Sciatic nerve (tissue), 2 donors: Measurements from ENCODE around the gene FGFRL1. TPM values are rescaled to one million over a fixed set of nuclear protein-coding genes. Genes with fewer than 3 reads are reported as not detected.

ENCODE experiments used
- ATAC-seq: fragments of 200-7000 bp; cut with Tn5 transposase; one replicate; pipeline ENCODE4 v1.9.1; 2020; ENCODE audit warnings: mild to moderate bottlenecking, moderate library complexity
- DNase-seq: peaks from one replicate; pipeline ENCODE4 v3.0.0-alpha.2; 2020; ENCODE audit warnings: low spot score
- intact Hi-C: fragments of 100-400 bp; cut with DNase I; formaldehyde crosslinking; loops from one replicate; pipeline ENCODE4 v1.14.2; 2022
- total RNA-seq: library from RNA; stranded (reverse); fragmentation: NEBNext Ultra II Directional; extraction: Animal tissue kit (Norgen Biotek cat#: 25700); gene quantifications from one replicate; pipeline ENCODE4 v1.2.1, GENCODE V29; 2021
- donor health status: DM: no; HTN: no; CAD: no.
- donor health status: DM: no; HTN: no; CAD: no.

The FGFRL1 gene, protein sequence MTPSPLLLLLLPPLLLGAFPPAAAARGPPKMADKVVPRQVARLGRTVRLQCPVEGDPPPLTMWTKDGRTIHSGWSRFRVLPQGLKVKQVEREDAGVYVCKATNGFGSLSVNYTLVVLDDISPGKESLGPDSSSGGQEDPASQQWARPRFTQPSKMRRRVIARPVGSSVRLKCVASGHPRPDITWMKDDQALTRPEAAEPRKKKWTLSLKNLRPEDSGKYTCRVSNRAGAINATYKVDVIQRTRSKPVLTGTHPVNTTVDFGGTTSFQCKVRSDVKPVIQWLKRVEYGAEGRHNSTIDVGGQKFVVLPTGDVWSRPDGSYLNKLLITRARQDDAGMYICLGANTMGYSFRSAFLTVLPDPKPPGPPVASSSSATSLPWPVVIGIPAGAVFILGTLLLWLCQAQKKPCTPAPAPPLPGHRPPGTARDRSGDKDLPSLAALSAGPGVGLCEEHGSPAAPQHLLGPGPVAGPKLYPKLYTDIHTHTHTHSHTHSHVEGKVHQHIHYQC
- total RNA-seq: 16.6 TPM

DNA sequence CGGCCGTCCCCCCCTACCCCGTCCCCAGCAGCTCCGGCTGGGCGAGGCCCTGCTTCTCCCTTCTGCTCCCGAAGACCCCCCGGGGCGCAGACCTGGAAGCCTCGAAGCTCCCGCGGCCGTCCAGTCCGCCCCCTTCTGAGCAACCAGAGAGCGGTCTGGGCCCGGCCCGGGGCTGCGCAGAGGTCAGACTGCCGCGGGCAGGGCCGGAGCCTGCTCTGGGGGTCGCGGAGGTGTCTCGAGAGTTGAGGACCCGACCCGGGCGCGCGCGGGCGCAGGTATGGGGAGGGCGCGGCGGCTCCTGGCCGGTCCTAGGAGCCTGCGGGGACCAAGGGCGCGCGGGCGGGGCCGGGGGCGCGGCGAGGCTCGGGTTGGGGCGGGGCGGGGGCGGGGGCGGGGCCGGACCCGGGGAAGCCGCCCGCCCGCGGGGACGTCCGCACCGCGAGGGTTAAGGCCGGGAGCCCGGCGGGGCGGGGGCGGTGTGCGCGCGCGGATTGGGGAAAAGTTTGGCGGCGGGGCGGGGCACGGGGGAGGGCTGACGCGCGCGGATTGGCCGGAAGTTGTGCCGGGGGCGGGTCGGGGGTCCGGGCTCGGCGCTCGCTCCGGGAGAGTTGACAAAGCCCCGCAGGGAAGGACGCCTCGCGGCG lies at the start of gene FGFRL1:
TSS of gene FGFRL1 (plus strand) at position 605 of the 644 bp plus-strand sequence. CDS start 860 bp downstream, outside the sequence.
- intact Hi-C loops: no loop called here
- ATAC-seq: peak; percentile 75
- DNase-seq: peak; percentile 97

DNA sequence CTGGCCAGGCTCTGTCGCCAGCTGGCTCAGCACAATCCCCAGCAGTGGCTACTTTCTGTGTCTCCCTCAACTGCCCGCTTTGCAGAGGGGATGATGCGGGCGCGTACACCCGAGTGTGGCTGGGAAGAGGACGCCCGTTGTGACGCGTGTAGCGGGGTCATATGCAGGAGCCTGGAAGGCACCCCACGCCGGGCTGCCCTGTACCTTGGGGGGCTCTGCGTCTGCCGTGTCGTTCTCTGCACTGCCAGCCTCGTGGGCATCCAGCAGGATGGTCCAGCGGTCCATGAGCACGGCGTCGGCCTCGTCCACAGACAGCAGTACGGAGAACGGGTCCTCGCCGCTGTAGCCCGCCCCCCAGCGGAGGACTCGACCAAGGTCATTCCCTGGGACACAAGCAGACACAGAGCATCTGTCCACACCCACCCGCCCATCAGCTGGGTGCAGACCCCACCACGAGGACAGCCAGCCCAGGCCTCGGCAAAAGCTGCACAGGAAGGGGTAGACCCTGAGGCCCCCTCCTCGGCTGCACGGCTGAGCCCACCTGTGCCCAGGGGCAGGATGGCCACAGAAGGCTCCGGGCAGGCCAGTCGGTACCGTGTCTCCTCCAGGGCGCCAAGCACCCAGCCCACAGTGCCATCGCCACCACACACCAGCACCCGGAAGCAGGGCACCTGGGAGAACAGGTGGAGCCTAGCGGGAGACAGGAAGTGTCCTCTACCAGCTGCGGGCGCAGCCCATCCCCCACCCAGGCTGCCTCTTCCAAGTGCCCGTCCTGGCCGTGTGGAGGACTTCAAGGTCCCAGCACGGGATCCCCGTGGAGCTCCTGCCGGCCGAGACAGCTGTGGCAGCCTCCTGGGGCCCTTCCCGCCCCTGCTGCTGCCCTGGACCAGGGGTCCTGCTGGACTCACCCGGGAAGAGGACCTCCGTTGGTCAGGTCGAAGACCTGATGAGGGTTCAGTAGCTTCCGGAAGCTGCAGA lies 48.9 kb upstream of the FGFRL1 start:
- DNase-seq: no peak
- ATAC-seq: no peak
- intact Hi-C loops: no loop called here

DNA sequence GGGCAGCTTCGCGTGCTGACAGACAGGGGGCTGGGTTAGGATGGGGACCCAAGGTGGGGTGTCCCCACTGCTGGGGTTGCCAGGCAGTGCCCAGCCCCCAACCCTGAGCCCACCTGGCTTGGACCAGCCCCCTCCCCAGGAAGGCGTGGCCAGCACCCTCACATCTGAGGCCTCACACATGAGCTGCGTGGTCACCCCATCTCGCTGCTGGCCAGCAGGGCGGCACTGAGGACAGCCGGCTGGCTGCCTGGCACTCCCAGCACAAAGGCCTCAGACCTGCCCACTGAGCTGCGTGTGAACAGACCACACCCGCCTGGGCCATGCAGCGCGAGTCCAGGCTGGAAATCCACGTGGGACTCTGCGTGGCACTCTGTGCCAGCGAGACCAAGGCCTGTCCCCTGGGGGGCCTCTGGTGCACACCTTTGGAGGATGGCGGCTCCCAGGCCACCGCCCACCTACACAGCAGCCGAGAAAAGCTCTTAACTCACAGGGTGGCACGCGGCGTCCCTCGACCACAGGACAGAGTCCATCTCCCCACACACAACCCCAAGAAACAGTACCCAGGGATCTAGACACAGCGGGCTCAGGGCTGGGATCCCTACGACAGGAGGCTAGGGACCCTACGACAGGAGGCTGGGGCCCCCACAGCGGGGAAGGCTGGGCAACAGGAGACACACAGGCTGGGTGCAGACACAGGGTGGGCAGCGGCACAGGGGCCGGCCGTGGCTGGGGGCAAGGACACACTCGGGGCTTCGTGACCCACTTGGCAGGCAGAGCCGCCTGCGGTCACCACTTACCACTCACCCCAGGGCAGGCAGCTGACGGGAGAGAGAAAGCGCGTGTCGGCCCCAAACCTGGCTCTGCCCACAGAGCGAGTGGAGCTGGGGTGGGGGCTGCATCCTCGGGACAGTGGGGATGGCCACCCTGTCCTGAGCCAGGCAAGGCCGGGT lies 47.9 kb upstream of the FGFRL1 start:
- DNase-seq (no peak), ATAC-seq (no peak)
- intact Hi-C loops: no loop called here

DNA sequence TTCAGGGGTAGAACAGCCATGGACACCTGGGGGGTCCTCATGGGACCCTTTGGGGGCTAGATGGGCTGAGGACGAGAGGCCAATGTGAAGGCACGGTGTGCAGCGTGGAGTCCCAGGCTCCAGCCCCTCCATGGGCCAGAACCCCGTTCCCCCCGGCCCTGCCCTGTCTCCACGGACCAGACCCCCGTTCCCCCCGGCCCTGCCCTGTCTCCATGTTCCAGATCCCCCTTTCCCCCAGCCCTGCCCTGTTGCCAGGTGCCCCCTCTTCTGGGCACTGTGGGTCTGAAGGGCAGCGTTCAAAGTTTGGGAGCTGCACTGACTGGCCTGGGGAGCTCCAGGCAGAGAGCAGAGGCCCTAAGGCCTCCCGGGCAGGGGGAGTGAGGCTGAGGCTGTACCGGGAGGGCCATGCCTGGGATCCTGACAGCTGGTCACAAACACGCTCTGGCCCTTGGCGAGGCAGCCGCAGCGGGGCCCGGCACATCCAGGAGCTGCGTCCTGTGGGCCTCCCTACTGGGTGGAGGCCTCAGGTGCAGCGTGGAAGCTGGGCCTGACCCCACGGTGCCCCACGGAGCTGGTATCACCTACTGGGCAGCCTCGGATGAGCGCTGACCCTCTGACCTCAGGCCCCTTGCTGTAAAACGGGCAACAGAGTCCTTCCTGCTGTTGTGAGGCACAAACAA lies 46.9 kb upstream of the FGFRL1 start:
- DNase-seq: no peak
- intact Hi-C loops: no loop called here
- no peak for ATAC-seq

DNA sequence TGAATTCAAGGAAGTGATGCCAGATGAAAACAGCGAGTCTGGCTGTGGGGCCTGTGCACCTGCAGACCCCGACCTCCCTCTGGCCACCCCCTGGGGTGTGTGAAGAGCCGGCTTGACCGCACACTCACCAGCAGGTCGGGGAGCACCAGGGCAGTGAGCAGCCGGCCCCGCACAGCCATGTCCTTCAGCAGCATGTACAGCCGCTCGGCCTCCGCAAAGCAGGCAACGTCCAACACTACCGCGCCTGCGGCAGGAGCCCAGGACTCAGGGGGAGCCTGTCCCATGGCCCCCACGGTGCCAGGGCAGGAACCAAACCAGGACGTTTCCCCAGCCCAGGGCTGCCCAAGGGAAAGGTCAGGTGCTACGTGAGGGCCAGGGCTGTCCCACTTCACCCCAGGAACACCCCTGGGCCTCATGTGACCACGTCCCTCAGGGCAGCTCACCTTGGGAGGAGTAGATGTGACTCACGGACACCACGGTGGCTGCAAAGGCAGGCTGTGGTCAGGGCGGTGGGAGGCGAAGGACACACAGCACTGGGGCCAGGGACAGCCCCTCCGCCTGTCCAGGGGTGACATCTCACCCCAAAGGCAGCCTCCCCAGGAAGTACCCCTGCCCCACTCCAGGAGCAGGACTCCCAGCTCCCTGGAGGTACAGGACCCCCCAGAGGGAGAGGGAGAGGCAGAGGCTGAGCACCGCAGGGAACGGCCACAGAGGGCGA lies 46.2 kb upstream of the FGFRL1 start:
- intact Hi-C loops: no loop called here
- ATAC-seq: no peak
- no peak for DNase-seq

DNA sequence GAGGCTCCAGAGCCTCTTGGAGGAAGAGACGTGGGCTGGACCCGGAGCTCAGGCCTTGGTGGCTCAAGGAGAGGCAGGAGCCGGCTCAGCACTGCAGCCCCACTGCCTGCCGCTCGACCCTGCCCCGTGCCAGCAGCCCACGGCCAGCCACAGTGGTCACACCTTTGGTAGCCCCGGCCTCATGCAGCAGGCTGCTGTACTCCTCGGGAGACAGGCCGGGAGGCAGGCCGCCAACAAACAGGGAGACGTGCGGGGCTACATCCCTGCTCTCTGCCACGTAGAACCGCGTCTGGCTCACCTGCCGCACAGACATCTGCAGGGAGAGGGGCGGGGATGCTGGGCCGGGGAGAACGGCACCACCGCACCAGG lies 45.7 kb upstream of the FGFRL1 start:
- intact Hi-C loops: no loop called here
- ATAC-seq (no peak), DNase-seq (no peak)

DNA sequence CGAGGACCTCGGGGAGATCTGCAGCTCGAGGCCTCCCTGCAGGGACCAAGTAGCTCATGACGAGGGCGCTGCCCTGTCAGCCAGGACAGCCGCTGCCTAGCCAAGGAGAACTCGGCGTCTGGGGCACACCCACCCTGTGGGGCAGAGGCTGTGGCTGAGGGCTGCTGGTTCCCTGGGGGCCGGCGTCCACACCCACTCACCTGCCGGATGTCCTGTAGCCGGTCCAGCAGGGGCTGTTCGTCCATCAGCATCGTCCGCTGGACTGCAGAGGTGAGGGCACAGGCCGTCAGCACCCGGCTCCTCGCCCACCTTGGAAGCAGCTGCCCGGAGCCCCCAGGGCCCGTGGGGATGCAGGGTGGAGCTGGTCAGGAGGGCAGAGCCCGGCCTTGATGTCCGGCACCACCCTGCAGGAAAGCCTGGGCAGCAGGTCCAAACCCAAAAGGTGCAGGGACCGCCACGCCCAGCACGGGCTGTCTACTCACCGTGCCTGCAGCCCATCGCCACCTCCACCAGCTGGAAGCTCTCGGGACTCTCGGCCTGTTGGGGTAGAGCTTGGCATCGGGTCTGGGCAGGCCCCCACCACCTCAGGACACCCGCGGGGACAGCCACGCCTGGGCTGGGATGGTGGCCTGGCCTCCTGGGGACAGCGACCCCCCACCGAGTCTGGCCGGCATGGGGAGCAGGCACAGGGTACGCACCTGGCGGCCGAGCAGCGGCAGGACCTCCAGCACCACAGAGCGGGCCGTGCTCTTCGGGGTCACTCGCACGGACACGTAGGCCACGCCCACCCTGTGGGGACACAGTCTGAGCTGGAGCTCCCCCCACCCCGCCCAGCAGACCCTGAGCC lies 44.9 kb upstream of the FGFRL1 start:
- DNase-seq (no peak), ATAC-seq (no peak)
- intact Hi-C loops: no loop called here

DNA sequence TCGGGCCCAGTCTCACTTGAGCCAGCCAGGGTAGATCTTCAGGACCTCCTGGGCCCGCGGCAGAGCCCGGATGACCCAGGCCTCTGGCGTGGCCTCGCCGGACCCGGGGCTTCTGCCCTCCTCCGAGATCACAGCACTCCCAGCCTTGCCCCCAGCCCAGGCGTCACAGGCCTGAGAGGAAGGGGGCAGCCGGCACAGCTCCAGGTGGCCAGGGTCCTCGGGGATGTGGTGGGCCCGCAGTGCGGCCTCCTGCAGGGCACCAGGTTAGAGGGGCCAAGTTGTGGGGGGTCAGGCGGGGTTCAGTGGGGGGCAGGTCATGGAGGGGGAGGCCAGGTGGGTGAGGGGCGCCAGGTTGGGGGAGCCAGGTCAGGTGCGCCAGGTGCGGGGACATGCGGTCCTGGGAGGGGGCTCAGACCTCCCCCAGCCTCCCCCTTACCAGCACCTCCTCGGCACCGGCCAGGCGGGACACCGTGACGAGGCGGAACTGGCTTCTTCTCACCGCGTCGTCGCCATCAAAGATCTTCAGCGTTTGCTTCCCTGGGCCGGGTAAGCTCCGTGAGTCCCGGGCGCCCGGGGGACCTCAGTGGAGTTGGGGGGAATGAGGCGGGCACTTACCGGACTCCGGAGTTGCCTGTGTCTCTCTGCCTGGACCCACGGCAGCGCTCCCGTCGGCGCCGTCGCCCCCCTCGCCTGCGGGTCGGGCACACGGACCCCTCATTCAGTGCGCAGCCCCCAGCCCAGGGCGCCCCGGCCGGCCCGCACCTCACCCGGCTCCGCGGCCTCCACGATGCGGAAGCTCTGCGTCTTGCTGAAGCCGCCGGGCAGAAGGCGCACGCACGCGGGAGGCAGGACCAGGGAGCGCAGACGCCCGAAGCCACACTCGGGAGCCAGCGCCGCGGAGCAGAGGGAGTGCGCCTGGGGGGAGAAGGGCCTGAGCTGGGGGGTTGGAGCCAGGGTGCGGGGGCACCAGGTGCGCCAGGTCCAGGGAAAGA lies 44.0 kb upstream of the FGFRL1 start:
- intact Hi-C loops: loop anchor here (2.0 kb wide), 1 partner anchor 37 kb away; no protein-coding TSS in a partner anchor
- DNase-seq (no peak), ATAC-seq (no peak)

DNA sequence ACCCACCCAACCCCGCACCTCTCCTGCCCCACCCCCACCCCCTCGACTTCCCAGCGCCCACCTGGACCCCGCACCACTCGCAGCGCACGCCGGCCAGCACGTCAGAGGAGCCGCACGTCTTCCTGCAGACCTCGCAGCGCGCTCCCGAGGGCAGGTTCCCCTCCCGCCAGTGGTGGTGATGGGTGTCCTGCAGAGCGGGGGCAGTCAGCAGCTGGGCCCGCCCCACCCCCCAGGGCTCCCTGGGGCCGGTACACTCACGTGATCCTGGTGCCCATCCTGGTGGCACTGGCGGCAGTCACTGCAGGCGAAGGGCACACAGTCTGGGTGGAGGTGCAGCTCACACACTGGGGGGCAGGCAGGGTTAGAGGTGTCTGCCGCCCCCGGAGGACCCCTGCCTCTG lies 43.2 kb upstream of the FGFRL1 start:
- intact Hi-C loops: loop anchor here (2.0 kb wide), 1 partner anchor 37 kb away; no protein-coding TSS in a partner anchor
- no peak for ATAC-seq
- no peak for DNase-seq

DNA sequence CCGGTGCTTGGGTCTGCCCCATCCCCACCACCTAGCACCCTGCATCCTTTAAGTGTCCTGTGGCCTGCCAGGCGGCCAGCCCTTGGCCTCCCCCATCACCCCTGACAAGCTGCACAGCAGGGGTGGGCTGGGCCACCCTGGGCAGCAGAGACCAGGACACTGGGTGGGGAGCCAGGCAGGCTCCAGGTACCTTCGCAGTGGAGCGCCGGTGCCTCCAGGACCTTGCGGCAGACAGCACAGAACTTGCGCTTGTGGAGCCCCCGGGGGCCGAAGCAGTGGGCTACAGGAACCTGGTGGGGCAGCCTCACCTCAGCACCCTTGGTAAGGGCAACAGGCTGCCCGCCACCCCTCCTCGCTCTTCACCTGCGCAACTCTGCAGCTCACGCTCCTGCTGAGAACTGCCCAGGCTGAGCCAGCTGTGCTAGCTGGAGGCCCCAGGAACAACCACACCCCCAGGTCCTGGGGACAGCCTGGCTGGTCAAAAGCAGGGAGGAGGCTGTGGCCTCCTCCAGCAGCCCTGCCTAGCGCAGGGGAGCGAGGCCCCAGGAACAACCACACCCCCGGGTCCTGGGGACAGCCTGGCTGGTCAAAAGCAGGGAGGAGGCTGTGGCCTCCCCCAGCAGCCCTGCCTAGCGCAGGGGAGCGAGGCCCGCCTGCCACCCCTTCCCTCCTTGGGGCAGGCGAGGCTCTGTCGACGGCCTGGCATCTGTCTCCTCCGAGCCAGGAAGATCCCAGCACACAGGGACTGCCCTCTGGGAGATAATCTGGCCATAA lies 42.6 kb upstream of the FGFRL1 start:
- intact Hi-C loops: loop anchor here (2.0 kb wide), 1 partner anchor 38 kb away; no protein-coding TSS in a partner anchor
- ATAC-seq (no peak), DNase-seq (no peak)

DNA sequence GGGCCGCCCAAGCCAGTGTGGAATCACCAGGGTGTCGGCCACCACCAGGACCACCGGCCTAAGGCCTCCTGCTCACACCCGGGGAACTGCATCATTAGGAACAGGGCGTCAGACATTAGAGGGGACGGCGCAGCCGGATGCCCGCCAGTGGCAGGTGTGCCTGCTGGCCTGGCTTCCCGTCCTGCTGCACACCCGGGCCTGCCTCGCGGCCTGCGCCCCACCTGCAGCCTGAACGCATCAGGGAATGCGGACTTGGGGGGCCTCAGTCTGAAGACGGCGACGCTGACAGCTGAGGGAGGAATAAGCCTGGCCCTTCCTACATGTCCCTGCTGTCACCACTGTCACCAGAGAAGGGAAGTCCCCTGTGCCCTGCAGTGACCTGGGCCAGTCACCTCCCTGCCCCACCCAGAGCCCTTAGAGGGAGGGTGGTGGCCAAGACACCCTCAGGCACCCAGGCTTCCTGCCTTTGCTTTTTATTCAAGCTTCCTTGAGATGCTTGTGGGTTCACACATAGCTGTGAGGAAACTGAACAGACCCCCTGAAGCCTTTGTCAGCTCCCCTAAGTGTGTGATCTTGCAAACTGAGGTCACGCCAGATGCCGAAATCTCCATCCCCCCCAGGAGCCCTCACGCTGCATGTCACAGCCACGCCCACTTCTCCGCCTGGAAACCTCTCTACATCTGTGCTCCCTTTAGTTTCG lies 41.2 kb upstream of the FGFRL1 start:
- intact Hi-C loops: no loop called here
- ATAC-seq: no peak

DNA sequence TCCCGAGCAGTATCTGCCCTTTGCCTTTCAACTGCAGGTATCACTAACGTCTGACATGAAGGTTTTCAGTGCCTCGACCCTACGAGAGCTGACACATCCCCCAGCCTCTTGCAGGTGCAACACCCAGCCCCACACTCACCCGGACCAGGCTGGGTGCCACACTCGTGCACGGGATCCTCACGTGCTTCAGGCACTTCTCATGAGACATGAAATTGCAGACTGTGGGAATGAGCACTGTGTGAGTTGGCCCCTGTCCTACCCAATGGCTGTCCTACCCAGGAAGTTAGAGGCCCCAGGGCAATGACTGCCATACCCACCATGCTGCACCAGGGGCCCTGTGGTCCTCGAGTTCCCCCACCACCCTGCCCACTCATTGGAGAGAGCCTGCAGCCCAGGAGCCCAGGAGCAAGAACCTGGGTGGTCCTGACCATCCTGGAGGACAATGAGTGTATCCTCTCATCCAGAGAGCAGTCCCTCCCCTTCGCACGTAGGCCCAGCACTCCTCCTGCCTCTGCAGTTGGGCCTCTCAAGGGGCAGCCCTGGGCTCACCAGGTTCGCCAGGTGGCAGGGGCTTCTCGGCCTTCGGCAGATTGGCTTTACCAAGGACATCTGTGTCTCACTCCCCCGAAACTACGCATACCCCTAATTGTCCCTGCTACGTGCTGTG lies 40.4 kb upstream of the FGFRL1 start:
- intact Hi-C loops: no loop called here
- no peak for DNase-seq

More for the DNA sequence above, 41.2 kb upstream of the FGFRL1 start:
- no peak for DNase-seq

More for the DNA sequence above, 40.4 kb upstream of the FGFRL1 start:
- ATAC-seq: no peak
